Stimulated activated CD4-positive, alpha-beta T cell treated with anti-CD3 and anti-CD28 coated beads, TNF-alpha, amount 100 ng/mL, for 48 hours (primary cell): ENCODE data around the gene PSME2.

ENCODE experiments used
- DNase-seq, 3 donors: peaks; one replicate each; pipeline ENCODE4 v3.0.0-alpha.2; 2020; ENCODE audit warnings: low read depth in 3 of 3

The PSME2 gene

DNA sequence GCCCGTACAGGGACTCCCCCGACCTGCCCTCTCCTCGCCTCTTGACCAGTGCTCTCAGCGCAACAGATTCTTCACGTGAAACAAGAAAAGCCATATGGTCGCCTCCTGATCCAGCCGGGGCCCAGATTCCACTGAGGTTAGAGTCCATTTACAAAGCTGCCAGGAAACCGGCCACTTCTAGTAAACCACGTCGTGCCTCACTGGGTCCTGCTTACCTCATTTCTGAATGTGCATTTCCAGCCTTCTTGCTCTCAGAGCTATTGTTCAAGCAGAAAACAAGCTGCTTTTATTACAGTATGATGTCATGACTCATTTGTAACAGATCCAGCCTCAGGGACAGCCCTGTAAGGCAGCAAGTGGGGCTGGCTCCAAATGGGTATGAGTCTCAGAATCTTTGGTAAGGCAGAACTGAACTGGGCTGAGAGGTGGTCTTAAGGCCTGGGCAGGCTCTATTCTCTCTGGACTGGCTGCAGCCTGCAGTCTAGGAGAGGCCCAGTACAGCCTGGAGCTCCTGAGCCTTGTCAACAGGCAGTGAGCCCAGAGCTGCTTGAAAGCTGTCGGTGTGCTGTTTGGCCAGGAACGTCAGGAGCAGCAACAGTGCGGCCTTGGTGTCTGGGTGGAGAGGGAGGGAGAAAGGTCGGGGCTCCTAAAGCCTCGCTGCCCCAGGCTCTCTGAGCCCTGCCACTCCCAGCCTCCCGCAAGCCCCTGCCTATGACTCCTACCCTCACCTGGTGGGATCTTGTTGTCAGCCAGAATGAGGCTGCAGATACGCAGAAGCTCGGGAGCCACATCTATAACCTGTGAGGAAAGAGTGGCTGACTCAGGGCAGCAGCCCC lies 33.8 kb upstream of the PSME2 start:
- DNase-seq = no peak

DNA sequence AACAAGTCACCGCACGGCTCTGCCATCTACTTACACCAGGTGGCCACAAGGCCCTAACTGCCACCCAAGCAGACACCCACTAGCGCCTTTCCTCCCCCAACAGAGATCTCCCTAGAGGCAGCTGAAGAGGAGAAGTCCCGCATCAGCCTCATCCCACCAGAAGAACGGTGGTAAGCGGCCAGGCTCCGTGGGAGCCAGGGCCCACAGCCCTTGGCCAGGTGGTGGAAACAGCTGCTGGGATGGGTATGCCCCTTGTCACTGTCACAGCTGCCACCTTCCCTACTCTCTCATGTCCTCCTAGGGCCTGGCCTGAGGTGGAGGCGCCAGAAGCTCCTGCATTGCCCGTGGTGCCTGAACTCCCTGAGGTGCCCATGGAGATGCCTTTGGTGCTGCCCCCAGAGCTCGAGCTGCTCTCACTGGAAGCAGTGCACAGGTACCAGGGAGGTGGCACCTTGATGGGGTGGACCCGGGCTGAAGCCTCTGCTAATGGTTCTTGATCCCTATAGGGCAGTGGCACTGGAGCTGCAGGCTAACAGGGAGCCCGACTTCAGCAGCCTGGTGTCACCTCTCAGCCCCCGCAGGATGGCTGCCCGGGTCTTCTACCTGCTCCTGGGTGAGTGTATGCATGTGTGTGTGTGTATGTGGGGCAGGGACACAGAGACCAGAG lies 33.0 kb upstream of the PSME2 start:
- DNase-seq = no peak

GRCh38 chr14:24178399-24179178 lies 32.2 kb upstream of the PSME2 start:
- DNase-seq = no peak

DNA sequence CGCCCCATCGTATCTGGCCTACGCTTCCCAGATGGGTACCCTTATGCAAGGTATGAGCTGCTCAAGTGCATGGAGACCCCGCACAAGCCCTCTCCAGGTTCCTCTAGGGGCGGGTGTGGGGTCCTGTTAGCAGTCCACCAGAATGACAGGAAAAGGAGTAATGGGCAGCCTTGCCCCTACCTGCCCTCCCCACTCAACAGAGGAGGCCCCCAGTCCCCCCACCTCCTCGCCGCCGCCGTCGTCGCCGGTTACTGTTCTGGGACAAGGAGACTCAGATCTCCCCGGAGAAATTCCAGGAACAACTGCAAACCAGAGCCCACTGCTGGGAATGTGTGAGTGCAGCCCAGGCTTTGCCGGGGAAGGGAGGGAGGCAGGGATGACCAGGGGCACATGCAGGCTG lies 31.5 kb upstream of the PSME2 start:
- DNase-seq = no peak

- no peak for DNase-seq
Measured at GRCh38 chr14:24177041-24177825, 30.8 kb upstream of the PSME2 start.

DNA sequence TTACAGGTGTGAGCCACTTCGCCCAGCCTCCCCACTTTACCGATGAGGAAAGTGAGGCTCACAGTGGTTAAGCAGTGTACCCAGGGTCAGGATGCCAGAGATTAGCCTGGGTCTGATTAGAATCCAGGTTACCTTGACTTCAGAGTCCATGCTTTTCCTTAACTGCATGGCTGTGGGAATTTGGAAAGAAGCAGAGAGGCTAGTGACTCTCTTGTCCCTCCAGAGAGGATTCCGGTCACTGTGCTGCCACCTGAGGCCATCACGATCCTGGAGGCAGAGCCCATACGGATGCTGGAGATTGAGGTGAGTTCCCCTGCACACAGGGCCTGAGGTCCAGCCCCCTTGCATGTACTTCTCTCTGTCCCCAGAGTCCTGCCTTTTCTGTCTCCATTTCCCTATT lies 30.2 kb upstream of the PSME2 start:
- no peak for DNase-seq

DNA sequence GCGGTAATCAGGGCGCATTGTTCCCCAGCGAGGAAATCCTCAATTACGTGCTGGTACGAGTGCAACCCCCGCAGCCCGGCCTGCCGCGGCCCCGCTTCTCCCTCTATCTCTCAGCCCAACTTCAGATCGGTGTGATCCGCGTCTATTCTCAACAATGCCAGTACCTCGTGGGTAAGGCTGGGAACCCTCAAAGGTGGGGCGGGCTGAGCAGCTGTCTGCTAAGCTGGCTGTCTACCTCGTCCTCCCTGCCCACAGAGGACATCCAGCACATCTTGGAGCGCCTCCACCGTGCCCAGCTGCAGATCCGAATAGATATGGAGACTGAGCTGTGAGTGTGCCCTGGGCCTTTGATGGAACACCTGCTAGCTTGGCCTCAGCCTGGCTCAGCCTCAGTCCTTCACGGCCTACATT lies 26.5 kb upstream of the PSME2 start:
- no peak for DNase-seq

GRCh38 chr14:24172261-24172860 lies 26.0 kb upstream of the PSME2 start:
- DNase-seq = no peak

DNA sequence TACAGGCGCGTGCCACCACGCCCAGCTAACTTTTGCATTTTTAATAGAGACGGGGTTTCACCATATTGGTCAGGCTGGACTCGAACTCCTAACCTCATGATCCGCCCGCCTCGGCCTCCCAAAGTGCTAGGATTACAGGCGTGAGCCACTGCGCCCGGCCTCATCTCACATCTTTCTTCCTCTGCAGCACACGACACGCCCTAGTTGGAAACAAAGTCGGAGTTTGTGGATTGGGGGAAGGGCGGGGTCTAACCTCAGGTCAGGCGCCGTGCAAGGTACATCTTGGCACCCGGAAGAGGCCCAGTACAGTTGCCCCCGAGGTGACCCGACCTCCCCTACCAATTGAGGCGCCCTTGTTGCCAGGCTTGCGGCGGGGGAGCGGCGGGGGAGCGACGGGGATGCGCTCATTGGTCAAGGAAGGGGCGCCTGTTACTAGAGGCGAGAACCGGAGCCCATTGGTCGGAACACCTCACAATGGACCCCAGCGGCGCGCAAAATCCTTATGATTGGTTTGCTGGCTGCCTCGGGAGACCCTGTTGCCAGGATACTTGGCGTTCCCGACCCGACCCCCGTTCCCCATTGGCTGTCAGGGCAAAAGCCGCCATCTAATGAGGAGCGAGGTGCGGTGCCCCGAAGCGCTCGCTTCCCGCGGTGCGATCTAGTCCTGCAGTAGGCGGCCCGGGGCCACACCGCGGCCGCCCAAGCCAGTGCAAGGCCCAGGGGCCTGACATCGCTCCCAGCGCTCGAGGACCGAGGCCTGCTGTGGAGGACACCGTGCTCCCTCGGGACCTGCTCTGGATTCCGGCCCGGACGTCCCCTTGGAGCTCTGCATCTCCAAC lies 25.2 kb upstream of the PSME2 start, which contains the start of gene REC8:
TSS of gene REC8 (plus strand) at position 659 of the 839 bp plus-strand sequence. CDS start 473 bp downstream, outside the sequence.
- DNase-seq = peak; percentile 42 to 62 (median 46)

GRCh38 chr14:24167469-24168114 lies 21.2 kb upstream of the PSME2 start:
- no peak for DNase-seq

DNA sequence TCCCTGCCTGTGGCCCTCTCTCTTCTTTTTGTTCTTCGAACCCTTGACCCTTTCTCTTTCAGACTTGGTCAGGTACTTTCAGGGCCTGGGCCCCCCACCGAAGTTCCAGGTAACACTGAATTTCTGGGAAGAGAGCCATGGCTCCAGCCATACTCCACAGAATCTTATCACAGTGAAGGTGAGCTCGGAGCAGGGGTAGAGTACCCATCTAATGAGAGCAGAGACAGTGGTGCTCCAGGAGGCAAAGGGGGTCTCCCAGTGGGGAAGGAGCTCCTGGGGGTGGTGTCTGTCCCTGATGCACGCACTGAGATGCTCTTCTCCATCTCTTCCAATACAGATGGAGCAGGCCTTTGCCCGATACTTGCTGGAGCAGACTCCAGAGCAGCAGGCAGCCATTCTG lies 19.4 kb upstream of the PSME2 start:
- no peak for DNase-seq

- DNase-seq = no peak
Measured at GRCh38 chr14:24164518-24164991, 18.1 kb upstream of the PSME2 start.

- peak in 1 of 3 donors; percentile 18 for DNase-seq
Measured at GRCh38 chr14:24162093-24162492, 15.7 kb upstream of the PSME2 start.

DNA sequence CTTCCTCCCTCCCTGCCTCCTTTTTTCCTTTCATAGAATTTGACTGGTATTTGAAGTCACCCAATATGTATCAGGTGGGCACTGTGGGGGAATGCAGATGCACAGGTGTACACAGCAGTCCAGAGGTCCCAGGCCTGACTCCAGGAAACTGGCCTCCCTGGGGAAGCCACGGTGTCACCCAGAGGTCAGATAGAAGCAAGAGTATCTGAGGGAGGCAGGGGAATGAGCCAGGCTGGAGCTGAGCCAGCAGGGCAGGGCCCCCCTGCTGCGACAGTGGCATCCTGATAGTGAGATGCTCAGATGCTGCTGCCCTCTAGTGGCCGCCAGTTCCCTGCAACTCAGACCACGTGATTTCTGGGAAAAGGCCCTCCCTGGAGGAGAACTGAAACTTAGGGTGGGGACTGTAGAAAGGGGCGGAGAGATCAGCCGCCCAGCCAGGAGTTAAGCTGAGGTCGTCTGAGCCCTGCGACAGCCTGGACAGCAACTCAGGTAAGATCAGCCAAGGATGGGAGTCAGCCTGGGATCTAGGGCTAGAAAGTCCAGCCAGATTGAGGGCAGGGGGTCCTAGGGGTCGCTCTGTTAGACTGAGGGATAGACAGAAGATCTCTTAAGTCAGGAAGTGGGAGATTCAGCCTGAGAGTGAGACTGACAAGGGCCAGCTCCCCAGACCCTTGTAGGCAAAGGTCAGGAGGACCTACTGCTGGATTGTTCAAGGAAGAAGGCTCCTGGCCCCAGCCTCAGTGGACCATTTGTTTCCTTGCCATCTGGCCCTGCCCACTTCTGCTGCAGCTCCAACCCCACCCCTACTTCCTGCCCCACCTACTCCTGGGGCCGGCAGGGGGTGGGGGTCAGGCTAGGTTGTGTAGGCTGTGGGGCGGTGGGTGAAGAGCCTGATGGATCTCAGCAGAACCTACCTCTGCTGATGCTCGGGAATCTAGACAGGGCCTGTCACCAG lies 14.7 kb upstream of the PSME2 start, which contains the start of gene IRF9:
TSS of gene IRF9 (plus strand) at position 416 of the 955 bp plus-strand sequence. CDS start 880 bp downstream, outside the sequence.
- DNase-seq = peak; percentile 96 to 100 (median 97)

DNA sequence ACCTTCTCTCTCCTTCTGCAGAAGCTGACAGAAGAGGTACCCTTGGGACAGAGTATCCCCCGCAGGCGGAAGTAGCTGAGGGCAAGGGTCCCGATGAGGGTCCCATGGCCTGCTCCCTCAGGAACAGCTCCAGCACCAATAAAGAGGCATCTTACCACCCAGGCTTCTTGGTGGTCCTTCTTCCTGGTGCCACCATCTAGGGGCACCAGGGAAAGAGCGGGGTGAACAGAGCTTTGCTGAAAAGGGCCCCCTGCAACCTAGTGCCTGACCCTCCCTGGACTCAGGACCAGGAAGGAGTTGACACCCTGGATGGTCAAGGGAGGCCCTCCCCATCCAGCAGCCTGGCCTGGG lies 14.1 kb upstream of the PSME2 start:
- no peak for DNase-seq

GRCh38 chr14:24159777-24160498 lies 13.5 kb upstream of the PSME2 start:
- DNase-seq = no peak

GRCh38 chr14:24157331-24157730 lies 10.9 kb upstream of the PSME2 start:
- no peak for DNase-seq

GRCh38 chr14:24156840-24157239 lies 10.4 kb upstream of the PSME2 start:
- no peak for DNase-seq
